ENCODE measurements around the gene AUTS2. TPM values are rescaled to one million over a fixed set of nuclear protein-coding genes. Genes with fewer than 3 reads are reported as not detected.
"Not testable (repeated sequence)": the region's sequence is repeated elsewhere in the genome, so short reads cannot be mapped to it uniquely, and the experiment has no call there.

The AUTS2 gene
- total RNA-seq, 2 donors from 2014 or later, result 8.6 TPM

DNA sequence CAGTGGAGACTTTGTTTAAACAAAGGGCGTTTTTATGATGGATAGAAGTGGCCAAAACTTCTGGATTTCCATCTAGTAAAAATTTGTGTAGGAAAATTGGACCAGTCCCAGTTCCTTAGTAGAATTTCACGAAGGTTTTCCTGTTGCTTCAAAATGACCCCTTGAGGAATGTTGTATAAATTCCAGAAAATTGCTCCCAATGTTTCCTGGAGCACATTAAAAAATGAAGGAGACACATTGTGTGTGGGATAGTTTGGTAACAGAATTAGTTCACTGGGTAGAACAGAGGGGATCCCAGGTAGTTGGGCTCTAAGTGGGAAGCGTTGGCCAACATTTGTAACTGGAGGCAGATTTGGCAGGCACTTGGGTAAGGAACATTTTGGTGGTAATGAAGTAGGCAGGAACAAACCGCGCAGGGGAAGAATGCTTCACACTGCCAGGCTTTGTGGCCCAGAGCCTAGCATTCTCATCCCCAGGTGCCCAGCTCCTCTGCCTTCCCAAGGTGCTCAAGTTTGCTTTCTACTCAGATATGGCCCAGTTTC is 758.6 kb downstream of the AUTS2 start:
- TF ChIP-seq, protein P1, sequence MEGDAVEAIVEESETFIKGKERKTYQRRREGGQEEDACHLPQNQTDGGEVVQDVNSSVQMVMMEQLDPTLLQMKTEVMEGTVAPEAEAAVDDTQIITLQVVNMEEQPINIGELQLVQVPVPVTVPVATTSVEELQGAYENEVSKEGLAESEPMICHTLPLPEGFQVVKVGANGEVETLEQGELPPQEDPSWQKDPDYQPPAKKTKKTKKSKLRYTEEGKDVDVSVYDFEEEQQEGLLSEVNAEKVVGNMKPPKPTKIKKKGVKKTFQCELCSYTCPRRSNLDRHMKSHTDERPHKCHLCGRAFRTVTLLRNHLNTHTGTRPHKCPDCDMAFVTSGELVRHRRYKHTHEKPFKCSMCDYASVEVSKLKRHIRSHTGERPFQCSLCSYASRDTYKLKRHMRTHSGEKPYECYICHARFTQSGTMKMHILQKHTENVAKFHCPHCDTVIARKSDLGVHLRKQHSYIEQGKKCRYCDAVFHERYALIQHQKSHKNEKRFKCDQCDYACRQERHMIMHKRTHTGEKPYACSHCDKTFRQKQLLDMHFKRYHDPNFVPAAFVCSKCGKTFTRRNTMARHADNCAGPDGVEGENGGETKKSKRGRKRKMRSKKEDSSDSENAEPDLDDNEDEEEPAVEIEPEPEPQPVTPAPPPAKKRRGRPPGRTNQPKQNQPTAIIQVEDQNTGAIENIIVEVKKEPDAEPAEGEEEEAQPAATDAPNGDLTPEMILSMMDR (IDR thresholded peaks at IDR 0.05), result no peak
- no peaks in the 10 kb centered on the region for H3K36me3 ChIP-seq
- no peaks in the 10 kb centered on the region for H3K9me3 ChIP-seq
- no peak overlapping the region for H3K27ac ChIP-seq
- H3K4me1 ChIP-seq, result peaks cover 0 to 9% of the 10 kb centered on the region in 2 donors
- H3K4me3 ChIP-seq, result no peak overlapping the region
- H3K27me3 ChIP-seq, result no peaks in the 10 kb centered on the region
- DNase-seq (ENCODE audit: low spot score), result no peak

DNA sequence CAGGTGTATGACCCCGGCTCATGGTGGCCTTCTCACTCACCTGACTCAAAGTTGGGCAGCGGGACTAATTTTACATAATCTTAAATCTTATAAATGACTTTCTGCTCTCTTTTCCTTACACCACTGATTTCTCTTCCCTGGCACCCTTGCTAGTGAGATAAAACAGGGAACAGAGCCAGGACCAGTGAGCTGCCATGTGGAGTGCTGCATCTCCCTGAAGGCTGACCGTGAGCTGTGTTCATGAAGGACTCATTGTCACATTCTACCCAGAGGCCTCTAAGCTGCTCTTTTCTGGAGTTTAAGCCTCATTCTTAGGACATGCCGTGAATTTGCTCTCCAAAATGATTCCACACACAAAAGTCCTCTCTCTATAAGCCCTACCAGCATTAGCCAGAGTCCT is 762.3 kb downstream of the AUTS2 start:
- no peak for DNase-seq (ENCODE audit: low spot score)
- Histone ChIP-seq H3K9me3 (no peaks in the 10 kb centered on the region), H3K27ac (no peak overlapping the region), H3K27me3 (no peaks in the 10 kb centered on the region), H3K4me3 (no peak overlapping the region), H3K36me3 (no peaks in the 10 kb centered on the region), H3K4me1 (no peaks in the 10 kb centered on the region)
- TF ChIP-seq, protein P1 (IDR thresholded peaks at IDR 0.05), result no peak

DNA sequence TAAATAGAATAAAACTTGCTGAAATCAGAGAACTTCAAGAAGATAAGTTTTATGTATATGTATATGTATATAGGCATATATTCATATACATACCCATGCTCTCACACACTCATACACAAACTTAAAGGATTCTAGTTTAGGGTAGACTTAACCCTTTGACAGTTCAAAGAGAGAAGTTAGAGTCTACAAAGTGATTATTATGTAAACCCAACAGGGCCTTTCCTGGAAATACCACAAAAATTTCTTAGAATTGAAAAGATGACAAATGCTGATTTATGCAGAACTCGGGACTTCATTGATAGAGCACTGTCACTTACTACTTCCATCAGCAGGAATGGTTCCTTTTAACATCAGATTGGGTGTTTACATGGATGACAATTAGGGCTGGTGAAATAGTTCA is 763.5 kb downstream of the AUTS2 start:
- Histone ChIP-seq H3K4me1 (no peaks in the 10 kb centered on the region), H3K27ac (no peak overlapping the region), H3K27me3 (no peaks in the 10 kb centered on the region), H3K36me3 (no peaks in the 10 kb centered on the region), H3K4me3 (no peak overlapping the region), H3K9me3 (no peaks in the 10 kb centered on the region)
- DNase-seq (ENCODE audit: low spot score), result no peak
- TF ChIP-seq, protein P1 (IDR thresholded peaks at IDR 0.05), result no peak

DNA sequence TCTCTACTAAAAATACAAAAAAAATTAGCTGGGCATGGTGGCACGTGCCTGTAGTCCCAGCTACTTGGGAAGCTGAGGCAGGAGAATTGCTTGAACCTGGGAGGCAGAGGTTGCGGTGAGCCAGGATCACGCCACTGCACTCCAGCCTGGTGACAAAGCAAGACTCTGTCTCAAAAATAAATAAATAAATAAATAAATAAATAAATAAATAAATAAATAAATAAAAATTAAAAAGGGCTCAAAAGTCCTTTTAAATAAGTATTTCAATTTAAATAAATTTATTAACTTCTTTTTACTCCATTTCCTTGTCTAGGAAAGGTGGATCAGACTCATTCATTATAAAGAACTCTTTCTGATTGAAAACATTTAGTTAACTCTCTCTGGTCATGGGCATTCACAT is 766.1 kb downstream of the AUTS2 start:
- not testable (repeated sequence) for H3K36me3 ChIP-seq; H3K4me1 ChIP-seq; H3K27me3 ChIP-seq; DNase-seq (ENCODE audit: low spot score); H3K27ac ChIP-seq; H3K4me3 ChIP-seq; H3K9me3 ChIP-seq

DNA sequence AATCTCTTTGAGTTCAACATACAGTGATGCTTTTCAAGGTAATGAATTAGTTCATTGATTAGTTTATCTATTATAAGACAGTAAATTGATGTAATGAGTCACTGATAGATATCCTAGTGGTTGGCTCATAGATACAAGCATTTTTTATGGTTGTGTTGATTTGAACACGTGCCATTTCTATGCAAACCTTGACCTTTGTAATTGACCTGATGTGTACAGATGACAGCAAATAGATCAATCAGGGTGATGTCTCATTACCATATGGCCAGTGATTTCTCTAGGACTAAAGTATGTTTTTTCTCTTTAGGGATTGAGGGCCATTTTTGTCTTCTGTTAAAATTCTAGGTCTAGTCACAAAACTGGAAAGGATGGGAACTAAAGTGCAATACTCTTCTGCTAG is 773.4 kb downstream of the AUTS2 start:
- H3K9me3 ChIP-seq, result no peaks in the 10 kb centered on the region
- TF ChIP-seq, protein P1 (IDR thresholded peaks at IDR 0.05), result no peak
- H3K36me3 ChIP-seq, result no peaks in the 10 kb centered on the region
- H3K27ac ChIP-seq, result no peak overlapping the region
- H3K4me1 ChIP-seq, result peaks cover 0 to 6% of the 10 kb centered on the region in 2 donors
- H3K4me3 ChIP-seq, result no peak overlapping the region
- no peak for DNase-seq (ENCODE audit: low spot score)
- H3K27me3 ChIP-seq, result no peaks in the 10 kb centered on the region

DNA sequence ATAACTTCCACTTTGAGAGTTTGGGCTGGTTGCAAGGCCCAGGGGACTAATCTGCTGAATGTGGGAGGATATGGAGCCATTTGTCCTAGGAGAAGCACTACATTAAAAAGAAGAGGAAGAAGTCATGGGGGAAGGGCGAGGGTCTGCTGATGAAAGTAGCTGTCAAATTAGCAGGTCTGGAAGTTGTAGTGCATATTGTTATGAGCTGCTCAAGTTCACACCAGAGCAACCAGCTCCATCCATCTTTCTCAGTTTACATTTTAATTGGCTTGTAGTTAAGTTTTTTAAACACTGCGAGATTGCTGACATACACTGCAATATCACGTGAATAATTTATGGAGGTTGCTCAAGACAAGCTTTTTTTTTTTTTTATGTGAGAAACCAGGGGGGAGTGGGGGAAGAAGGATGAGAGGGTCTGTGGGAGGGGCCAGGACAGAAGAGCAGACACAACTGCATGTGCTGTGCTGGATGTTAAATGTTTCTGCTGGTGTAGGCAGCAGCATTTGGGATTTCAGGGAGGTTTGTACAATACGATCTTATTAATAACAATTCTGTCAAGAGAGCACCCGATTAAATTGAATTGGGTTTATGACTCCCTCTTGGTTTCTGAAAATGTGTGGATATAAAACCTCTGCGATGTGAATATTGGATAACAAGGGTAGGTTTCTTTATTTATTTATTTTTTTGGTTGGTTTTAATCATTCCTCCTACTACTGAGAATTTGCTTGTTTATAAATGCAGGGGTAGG is 774.7 kb downstream of the AUTS2 start:
- Histone ChIP-seq H3K36me3 (no peaks in the 10 kb centered on the region), H3K4me3 (no peak overlapping the region), H3K4me1 (peaks cover 0 to 7% of the 10 kb centered on the region in 2 donors), H3K9me3 (no peaks in the 10 kb centered on the region), H3K27me3 (no peaks in the 10 kb centered on the region), H3K27ac (no peak overlapping the region)
- TF ChIP-seq, protein P1 (IDR thresholded peaks at IDR 0.05), result no peak
- no peak for DNase-seq (ENCODE audit: low spot score)

Measured in right atrium auricular region (tissue), 2 donors.